SK-N-MC (cell line): ENCODE measurements around the gene PRKRIP1.
"Not testable (repeated sequence)": the region's sequence is repeated elsewhere in the genome, so short reads cannot be mapped to it uniquely, and the experiment has no call there.

Source experiments
- EZH2 ChIP-seq: fragments of 200-600 bp; sonication (generic); IDR thresholded peaks from one replicate; pipeline ENCODE4 v1.6.1; 2017; ENCODE audit warnings: antibody characterized with exemption
- POLR2AphosphoS5 ChIP-seq: IDR thresholded peaks from 2 replicates; pipeline ENCODE4 v1.6.1; 2012; ENCODE audit warnings: mild to moderate bottlenecking, low read depth, low read length, borderline replicate concordance

DNA sequence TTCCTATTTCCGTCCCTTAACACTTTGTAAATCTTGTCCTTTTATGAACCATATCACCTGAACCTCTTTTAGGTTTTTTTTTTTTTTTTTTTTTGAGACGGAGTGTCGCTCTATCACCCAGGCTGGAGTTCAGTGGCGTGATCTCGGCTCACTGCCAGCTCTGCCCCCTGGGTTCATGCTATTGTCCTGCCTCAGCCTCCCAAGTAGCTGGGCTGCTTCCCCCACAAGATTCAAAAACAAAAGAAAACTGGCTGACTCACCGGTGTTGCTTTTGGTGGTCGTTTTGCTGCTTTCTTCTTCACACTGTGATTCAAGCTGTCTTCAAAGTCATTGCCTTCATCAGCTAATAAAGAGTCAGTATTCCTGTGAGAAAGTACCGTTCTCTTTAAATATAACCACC is 15.3 kb upstream of the PRKRIP1 start:
- not testable (repeated sequence) for TF ChIP-seq EZH2, POLR2AphosphoS5
